GM23248 (cell line): ENCODE measurements around the gene ZBTB8A. TPM values are rescaled to one million over a fixed set of nuclear protein-coding genes. Genes with fewer than 3 reads are reported as not detected.
A peak's percentile ranks its signal among the peaks of the same experiment; 100 is the strongest.
"Not testable (repeated sequence)": the region's sequence is repeated elsewhere in the genome, so short reads cannot be mapped to it uniquely, and the experiment has no call there.

Experiments
- DNase-seq: peaks from one replicate; pipeline ENCODE4 v3.0.0-alpha.2; 2015
- H2AFZ ChIP-seq: fragments of 200-600 bp; sonication (generic); 2 replicates; pipeline ENCODE4 v1.6.1; 2016; ENCODE audit warnings: antibody characterized with exemption
- H3F3A ChIP-seq: fragments of 200-600 bp; sonication (generic); 2 replicates; pipeline ENCODE4 v1.6.1; 2016; ENCODE audit warnings: mild to moderate bottlenecking, antibody characterized with exemption, mixed run types; ENCODE audit not compliant: insufficient read depth
- H3K27ac ChIP-seq: fragments of 200-600 bp; sonication (generic); 2 replicates; pipeline ENCODE4 v1.5.1; 2016; ENCODE audit warnings: mild to moderate bottlenecking
- H3K27me3 ChIP-seq: fragments of 200-600 bp; sonication (generic); replicated peaks from 2 replicates; pipeline ENCODE4 v1.6.1; 2016; ENCODE audit warnings: mild to moderate bottlenecking; ENCODE audit not compliant: insufficient read depth
- H3K36me3 ChIP-seq: fragments of 200-600 bp; sonication (generic); 2 replicates; pipeline ENCODE4 v1.6.1; 2016; ENCODE audit warnings: low read depth, mild to moderate bottlenecking
- H3K4me1 ChIP-seq: fragments of 200-600 bp; sonication (generic); 2 replicates; pipeline ENCODE4 v1.6.1; 2016; ENCODE audit warnings: mild to moderate bottlenecking; ENCODE audit not compliant: insufficient read depth
- H3K4me2 ChIP-seq: fragments of 200-600 bp; sonication (generic); one replicate; pipeline ENCODE4 v1.6.1; 2016; ENCODE audit warnings: mild to moderate bottlenecking; ENCODE audit not compliant: unreplicated experiment
- H3K4me3 ChIP-seq: fragments of 200-600 bp; sonication (generic); 2 replicates; pipeline ENCODE4 v1.5.1; 2016; ENCODE audit warnings: mild to moderate bottlenecking
- H3K79me2 ChIP-seq: fragments of 200-600 bp; sonication (generic); 2 replicates; pipeline ENCODE4 v1.6.1; 2016; ENCODE audit warnings: mild to moderate bottlenecking; ENCODE audit not compliant: insufficient read depth
- H3K9ac ChIP-seq: fragments of 200-600 bp; sonication (generic); 2 replicates; pipeline ENCODE4 v1.6.1; 2016; ENCODE audit warnings: mild to moderate bottlenecking
- H3K9me2 ChIP-seq: fragments of 200-600 bp; sonication (generic); 2 replicates; pipeline ENCODE4 v1.6.1; 2016; ENCODE audit warnings: mixed run types, mild to moderate bottlenecking, moderate library complexity; ENCODE audit not compliant: insufficient read depth
- H3K9me3 ChIP-seq: fragments of 200-600 bp; sonication (generic); one replicate; pipeline ENCODE4 v1.6.1; 2017; ENCODE audit warnings: low read depth
- H4K20me1 ChIP-seq: fragments of 200-600 bp; sonication (generic); 2 replicates; pipeline ENCODE4 v1.6.0; 2016; ENCODE audit not compliant: insufficient read depth
- EZH2 ChIP-seq: fragments of 200-600 bp; sonication (generic); IDR thresholded peaks from 2 replicates; pipeline ENCODE4 v1.6.1; 2018; ENCODE audit warnings: antibody characterized with exemption, mild to moderate bottlenecking; ENCODE audit not compliant: insufficient read depth, poor library complexity, severe bottlenecking
- EZH2phosphoT487 ChIP-seq: fragments of 200-600 bp; sonication (generic); IDR thresholded peaks from 2 replicates; pipeline ENCODE4 v1.6.1; 2018; ENCODE audit warnings: antibody characterized with exemption, moderate library complexity, mild to moderate bottlenecking, low read depth; ENCODE audit not compliant: insufficient read depth
- WGBS, 2 experiments: methylation state at CpG; one replicate each; pipeline ENCODE4 v1.1.6; 2015 to 2017; ENCODE audit warnings: low lambda C conversion rate in 2 of 2, low coverage in 1 of 2; ENCODE audit errors: missing lambda C conversion rate in 2 of 2; 5-methylcytosine and 5-hydroxymethylcytosine counted together
- in situ Hi-C: fragments of 300-500 bp; cut with MboI; formaldehyde crosslinking; loops from 2 replicates; pipeline ENCODE4 v1.15.0; 2020
- polyA plus RNA-seq: library from polyadenylated mRNA; unstranded; fragments of >200 nt; fragmentation: Nextera tagmentation; extraction: Ambion mirVana; gene quantifications from 2 replicates; pipeline ENCODE4 v1.2.1, GENCODE V29; 2016
- total RNA-seq: library from RNA; depleted of rRNA; stranded (reverse); fragments of >200 nt; shearing (Covaris generic); gene quantifications from 2 replicates; pipeline ENCODE4 v1.2.3, GENCODE V29; 2014

Gene ZBTB8A
- total and polyA plus RNA-seq, 2 experiments from 2014 or later, result 5.6 to 8.5 TPM

GRCh38 chr1:32627596-32628162, 88.5 kb downstream of the ZBTB8A start:
- in situ Hi-C loops, result no loop called here
- no peaks in the 10 kb centered on the region for H4K20me1 ChIP-seq
- H2AFZ ChIP-seq, result no peak overlapping the region
- no peak overlapping the region for H3K4me3 ChIP-seq
- no peaks in the 10 kb centered on the region for H3K9me2 ChIP-seq
- H3F3A ChIP-seq, result 0 out of 2 replicates have a peak, but pooled peaks cover under 1% of the 10 kb centered on the region
- no peak overlapping the region for H3K4me2 ChIP-seq
- WGBS, 2 experiments, result 80 to 81% methylated on average over 11 of the region's 11 CpGs
- H3K9ac ChIP-seq, result no peak overlapping the region; the same call in 1 of the 2 replicates
- H3K4me1 ChIP-seq, result no peaks in the 10 kb centered on the region
- peak; percentile 53 for DNase-seq
- no peak overlapping the region for H3K27ac ChIP-seq
- TF ChIP-seq EZH2, result no peak
- no peak for TF ChIP-seq EZH2phosphoT487
- peaks cover 20% of the 10 kb centered on the region for H3K79me2 ChIP-seq
- no peaks in the 10 kb centered on the region for H3K9me3 ChIP-seq
- H3K27me3 ChIP-seq, result no peaks in the 10 kb centered on the region
- H3K36me3 ChIP-seq, result peaks cover 12% of the 10 kb centered on the region; the same call in 1 of the 2 replicates

DNA sequence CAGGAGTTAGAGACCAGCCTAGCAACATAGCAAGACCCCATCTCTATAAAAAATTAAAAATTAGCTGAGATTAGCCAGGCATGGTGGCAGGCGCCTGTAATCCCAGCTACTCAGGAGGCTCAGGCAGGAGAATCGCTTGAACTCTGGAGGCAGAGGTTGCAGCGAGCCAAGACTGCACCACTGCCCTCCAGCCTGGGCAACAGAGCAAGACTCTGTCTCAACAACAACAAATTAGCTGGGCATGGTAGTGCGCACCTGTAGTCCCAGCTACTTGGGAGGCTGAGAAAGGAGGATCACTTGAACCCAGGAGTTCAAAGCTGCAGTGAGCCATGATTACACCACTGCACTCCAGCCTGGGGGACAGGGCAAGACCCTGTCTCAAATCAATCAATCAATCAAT, 90.9 kb downstream of the ZBTB8A start:
- DNase-seq, H3F3A ChIP-seq, H2AFZ ChIP-seq, in situ Hi-C loops, H3K27me3 ChIP-seq, H4K20me1 ChIP-seq, H3K4me3 ChIP-seq, H3K27ac ChIP-seq, H3K9me3 ChIP-seq, H3K9me2 ChIP-seq, H3K4me2 ChIP-seq, H3K4me1 ChIP-seq, H3K9ac ChIP-seq: not testable (repeated sequence)
- WGBS, 2 experiments, result 97 to 100% methylated on average over 4 of the region's 4 CpGs
- H3K36me3 ChIP-seq, result peaks cover 20% of the 10 kb centered on the region; the same call in 1 of the 2 replicates
- H3K79me2 ChIP-seq, result peaks cover 42% of the 10 kb centered on the region

- Histone ChIP-seq H3K9ac (no peak overlapping the region), H3K36me3 (peaks cover 20% of the 10 kb centered on the region; the same call in 1 of the 2 replicates), H3K4me3 (no peak overlapping the region), H3K9me3 (no peaks in the 10 kb centered on the region), H4K20me1 (no peaks in the 10 kb centered on the region), H3F3A (0 out of 2 replicates have a peak, but pooled peaks cover 3% of the 10 kb centered on the region), H3K4me2 (no peak overlapping the region), H3K79me2 (peaks cover 68% of the 10 kb centered on the region), H3K4me1 (no peaks in the 10 kb centered on the region), H3K9me2 (no peaks in the 10 kb centered on the region), H3K27ac (no peak overlapping the region), H3K27me3 (no peaks in the 10 kb centered on the region), H2AFZ (no peak overlapping the region)
- TF ChIP-seq EZH2, result no peak
- TF ChIP-seq EZH2phosphoT487, result no peak
- 54 to 58% methylated on average over 2 of the region's 2 CpGs for WGBS, 2 experiments
- no peak for DNase-seq
- in situ Hi-C loops, result no loop called here
These were observed 93.6 kb downstream of the ZBTB8A start for GRCh38 chr1:32632829-32633228.

- no peak for TF ChIP-seq EZH2phosphoT487
- no peak for TF ChIP-seq EZH2
- Histone ChIP-seq H3K9ac (no peak overlapping the region), H3K79me2 (peaks cover 87% of the 10 kb centered on the region), H3K4me3 (no peak overlapping the region), H3K36me3 (peaks cover 14% of the 10 kb centered on the region; the same call in 1 of the 2 replicates), H3K27me3 (no peaks in the 10 kb centered on the region), H2AFZ (no peak overlapping the region), H3K4me1 (no peaks in the 10 kb centered on the region), H3K27ac (no peak overlapping the region), H3K9me3 (no peaks in the 10 kb centered on the region), H4K20me1 (no peaks in the 10 kb centered on the region), H3K9me2 (no peaks in the 10 kb centered on the region), H3K4me2 (no peak overlapping the region), H3F3A (0 out of 2 replicates have a peak, but pooled peaks cover 3% of the 10 kb centered on the region)
- no peak for DNase-seq
- in situ Hi-C loops, result no loop called here
- WGBS, 2 experiments, result 91 to 92% methylated on average over 8 of the region's 8 CpGs
These were observed 96.5 kb downstream of the ZBTB8A start for GRCh38 chr1:32635508-32636277.
